ENCODE data around the gene RAD51B. TPM values are rescaled to one million over a fixed set of nuclear protein-coding genes. Genes with fewer than 3 reads are reported as not detected.

RAD51B gene
- total and polyA plus RNA-seq, 9 of the 15 experiments (the other 6 are each of a cell fraction or from before 2014, with no cell fraction given), result 8.5 to 17.3 (median 11.3) TPM

- H3K27ac ChIP-seq (ENCODE audit: extremely low read depth, low read depth, low read length), result no peak overlapping the region
- POLR2A ChIA-PET, result no interaction called here
- no peaks in the 10 kb centered on the region for H3K9me1 ChIP-seq (ENCODE audit: control insufficient read depth, insufficient read depth, low read length)
- intact Hi-C loops (cut with micrococcal nuclease) (no loop called here), in situ Hi-C loops (cut with MboI) (no loop called here)
- H4K20me1 ChIP-seq (replicated peaks; ENCODE audit: control insufficient read depth, insufficient read depth, low read length), result no peaks in the 10 kb centered on the region
- CTCF ChIA-PET (ENCODE audit: low intra/inter-chr PET ratio), result no interaction called here
- DNase-seq (ENCODE audit: extremely low read depth in 1 of 4, low spot score in 3 of 4) (no peak), FAIRE-seq (no peak), ATAC-seq (no peak)
- H3K4me1 ChIP-seq (replicated peaks in 1 of 2; ENCODE audit: control insufficient read depth in 2 of 2, insufficient read depth in 2 of 2, low read length in 2 of 2), result no peaks in the 10 kb centered on the region
- WGBS (ENCODE audit: insufficient coverage, low coverage, missing lambda C conversion rate), result 12% methylated on average over 2 of the region's 3 CpGs
- no peak overlapping the region for H3K4me3 ChIP-seq
- no peaks in the 10 kb centered on the region for H3K79me2 ChIP-seq (ENCODE audit: control insufficient read depth, insufficient read depth, low read length)
- no peaks in the 10 kb centered on the region for H3K9me3 ChIP-seq (replicated peaks; ENCODE audit: control insufficient read depth, insufficient read depth, low read depth, low read length)
- H3K27me3 ChIP-seq (ENCODE audit: control insufficient read depth in 2 of 2, insufficient read depth in 2 of 2, low read length in 2 of 2), result peaks cover 0 to 6% of the 10 kb centered on the region in 2 experiments; a peak in 1 of 5 replicates
- H3K4me2 ChIP-seq (ENCODE audit: insufficient read depth, low read length), result no peak overlapping the region
- BruUV-seq (replicated peaks), result no TSS peak
- no peaks in the 10 kb centered on the region for H3K36me3 ChIP-seq (ENCODE audit: control insufficient read depth, insufficient read depth, low read length)
- H3K9ac ChIP-seq (ENCODE audit: insufficient read depth in 1 of 2, low read depth in 2 of 2, low read length in 2 of 2), result no peak overlapping the region
- no peak overlapping the region for H2AFZ ChIP-seq (ENCODE audit: low read depth, low read length)
- TF ChIP-seq THAP12 (CRISPR knock-in tag; IDR thresholded peaks at IDR 0.05) (no peak), MLX (CRISPR knock-in tag; conservative IDR thresholded peaks at IDR 0.05) (no peak), FOXJ2 (tag; IDR thresholded peaks at IDR 0.05) (no peak), NR2F6 (CRISPR knock-in tag; IDR thresholded peaks at IDR 0.05) (no peak), ZNF224 (CRISPR knock-in tag; IDR thresholded peaks at IDR 0.05) (no peak), LCOR (CRISPR knock-in tag; IDR thresholded peaks at IDR 0.05) (no peak), CBX3 (IDR thresholded peaks at IDR 0.05; ENCODE audit: borderline replicate concordance in 1 of 2, low read length in 2 of 2) (no peak), CBX2 (IDR thresholded peaks at IDR 0.05; ENCODE audit: insufficient read depth, low read length, poor library complexity, severe bottlenecking) (no peak), IRF9 (tag; IDR thresholded peaks at IDR 0.05) (no peak), MITF (IDR thresholded peaks at IDR 0.05) (no peak), RHOXF2B (CRISPR knock-in tag; conservative IDR thresholded peaks at IDR 0.05) (no peak), NUFIP1 (IDR thresholded peaks at IDR 0.05; ENCODE audit: partially characterized antibody) (no peak), SNIP1 (IDR thresholded peaks at IDR 0.05; ENCODE audit: low read depth) (no peak), SMAD3 (CRISPR knock-in tag; conservative IDR thresholded peaks at IDR 0.05) (no peak), PCBP2 (IDR thresholded peaks at IDR 0.05; ENCODE audit: low read depth, low read length, poor library complexity, severe bottlenecking) (no peak), FOXJ3 (CRISPR knock-in tag; IDR thresholded peaks at IDR 0.05) (no peak), YY1 (IDR thresholded peaks at IDR 0.05; ENCODE audit: borderline replicate concordance in 1 of 3, control insufficient read depth in 1 of 3, extremely low read depth in 1 of 3, insufficient read depth in 3 of 3, insufficient read length in 1 of 3, insufficient replicate concordance in 2 of 3, low read depth in 1 of 3, low read length in 2 of 3) (no peak), MBD2 (IDR thresholded peaks at IDR 0.05; ENCODE audit: borderline replicate concordance, low read depth) (no peak)
These were observed 842.8 kb downstream of the RAD51B start for GRCh38 chr14:68662392-68662791.

Data from K562 (cell line).